Nucleus accumbens (tissue), 56 donors: ENCODE data around the gene DNAAF8.

ENCODE experiments used
- DNase-seq, 56 donors: peaks; one replicate each; lab custom pipeline; 2025; lab: John Stamatoyannopoulos, UW

DNAAF8 gene

DNA sequence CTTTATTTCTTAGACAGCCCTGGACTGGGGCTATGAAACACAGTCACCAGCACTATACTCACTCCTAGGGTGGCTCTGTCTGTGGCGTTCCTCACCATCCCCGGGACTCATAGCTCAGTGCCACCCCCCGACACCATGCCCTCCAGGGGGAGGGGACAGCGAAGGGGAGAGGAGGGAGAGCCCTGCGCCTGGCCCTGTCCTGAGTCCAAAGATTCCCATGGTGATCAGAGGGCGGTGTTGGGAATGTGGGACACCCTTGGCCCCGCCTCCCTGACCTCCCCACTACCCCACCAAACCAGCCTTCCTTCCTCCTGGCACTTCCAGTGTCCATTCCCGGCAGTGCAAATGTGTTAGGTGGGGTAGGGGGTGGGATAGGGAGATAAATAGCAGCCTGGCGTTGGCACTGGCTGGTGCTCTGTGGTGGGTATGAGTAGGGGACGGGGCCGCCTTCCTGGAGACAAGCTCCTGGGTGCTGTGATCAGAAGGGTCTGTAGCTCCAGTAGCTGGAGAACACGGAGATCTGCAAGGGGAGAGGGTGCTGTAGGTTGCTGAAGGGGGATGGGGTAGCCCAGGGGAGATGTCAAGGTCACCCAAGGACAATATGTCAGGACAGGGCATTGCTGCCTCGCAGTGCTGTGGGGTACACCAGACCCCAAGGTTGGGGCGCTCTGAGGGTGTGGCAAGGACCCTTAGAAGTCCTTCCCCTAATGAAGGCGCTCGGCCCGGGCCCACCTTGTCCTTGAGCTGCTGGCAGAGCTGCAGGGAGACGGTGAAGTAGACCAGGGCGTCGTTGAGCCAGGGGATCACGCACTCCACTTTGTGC, 62.9 kb downstream of the DNAAF8 start:
- DNase-seq: no peak

DNA sequence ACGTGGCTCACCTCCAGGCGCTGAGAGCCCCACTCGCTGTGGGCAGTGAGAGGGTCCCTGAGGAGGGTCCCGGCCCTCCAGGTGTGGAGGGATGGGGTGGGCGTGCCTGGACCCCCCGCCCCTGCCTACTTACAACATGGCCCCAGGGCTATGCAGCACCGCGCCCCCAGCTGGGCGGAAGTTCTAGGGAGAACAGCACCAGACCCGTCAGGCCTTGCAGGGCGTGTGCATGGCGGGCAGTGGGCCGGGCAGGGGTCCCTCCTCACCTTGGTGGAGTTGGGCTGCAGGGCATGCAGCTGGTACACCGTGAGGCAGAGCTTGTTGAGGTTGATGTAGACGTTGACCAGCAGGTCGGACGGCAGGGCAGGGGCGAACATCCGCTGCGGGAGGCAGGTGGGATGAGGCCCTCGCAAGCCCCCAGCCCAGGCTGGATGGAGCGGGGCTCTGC, 63.5 kb downstream of the DNAAF8 start:
- no peak for DNase-seq

DNA sequence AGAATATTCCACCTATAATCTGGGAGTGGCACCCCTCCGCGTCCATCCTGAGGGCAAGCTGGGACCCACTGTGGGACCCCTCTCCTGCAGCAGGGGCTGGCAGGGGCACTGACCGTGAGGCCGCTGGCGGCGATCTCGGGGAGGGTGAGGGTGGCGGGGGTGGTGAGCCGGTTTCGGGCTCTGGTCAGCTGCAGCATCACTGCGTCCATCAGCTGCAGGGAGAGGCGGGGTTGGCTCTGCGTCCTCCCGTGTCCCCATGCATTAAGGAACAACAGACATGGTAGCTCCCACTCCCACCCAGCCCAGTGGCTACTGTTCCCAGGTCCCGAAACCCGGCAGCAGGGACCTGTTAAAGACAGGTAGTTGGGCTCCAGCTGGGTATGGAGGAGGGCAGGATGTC, 64.1 kb downstream of the DNAAF8 start:
- DNase-seq: no peak
